Activated CD4-positive, alpha-beta T cell treated with anti-CD3 and anti-CD28 coated beads for 1 hour (primary cell): Measurements from ENCODE around the gene PTGDR.

ENCODE experiments used
- DNase-seq: peaks from one replicate; pipeline ENCODE4 v3.0.0-alpha.2; 2020

PTGDR gene

GRCh38 chr14:52313903-52314594 is 46.6 kb downstream of the PTGDR start, which contains the start of gene PTGER2:
PTGER2 (plus strand) TSS chr14:52314312; CDS start chr14:52314549, 237 bp downstream.
- peak; percentile 60 for DNase-seq

GRCh38 chr14:52314595-52315354 is 47.3 kb downstream of the PTGDR start:
- peak; percentile 21 for DNase-seq

- no peak for DNase-seq
These were observed 47.8 kb downstream of the PTGDR start for GRCh38 chr14:52315355-52315718.

GRCh38 chr14:52318062-52318461 is 50.6 kb downstream of the PTGDR start:
- no peak for DNase-seq

GRCh38 chr14:52318826-52319645 is 51.5 kb downstream of the PTGDR start:
- no peak for DNase-seq

- no peak for DNase-seq
These were observed 52.4 kb downstream of the PTGDR start for GRCh38 chr14:52319919-52320318.

- DNase-seq, result no peak
These were observed 57.6 kb downstream of the PTGDR start for GRCh38 chr14:52325126-52325525.

GRCh38 chr14:52325630-52326029 is 58.1 kb downstream of the PTGDR start:
- no peak for DNase-seq
